B cell (primary cell): Measurements from ENCODE around the gene TOX2. TPM values are rescaled to one million over a fixed set of nuclear protein-coding genes. Genes with fewer than 3 reads are reported as not detected.

ENCODE experiments used
- ATAC-seq: fragments of 200-7000 bp; cut with Tn5 transposase; one replicate; pipeline ENCODE4 v1.10.0; 2021; ENCODE audit warnings: low read depth, mild to moderate bottlenecking, moderate number of reproducible peaks, moderate library complexity
- CTCF ChIA-PET: fragments of 350-600 bp; sonication (Branson Sonifier 250); formaldehyde crosslinking; loops from one replicate; lab custom pipeline; 2021; ENCODE audit warnings: antibody characterized with exemption, inconsistent platforms; lab: Charles Lee
- POLR2A ChIA-PET: fragments of 350-600 bp; sonication (Branson Sonifier 250); formaldehyde crosslinking; loops from one replicate; lab custom pipeline; 2021; ENCODE audit warnings: antibody characterized with exemption; lab: Charles Lee
- DNase-seq: peaks from one replicate; pipeline ENCODE4 v3.0.0; 2013
- H2AFZ ChIP-seq: 2 replicates; pipeline ENCODE4 v1.6.1; 2012; ENCODE audit warnings: mild to moderate bottlenecking, low read depth, low read length; ENCODE audit not compliant: insufficient read depth, poor library complexity, severe bottlenecking
- H3K27ac ChIP-seq, 2 donors: 1 replicate in 1 of 2; 2 replicates in 1 of 2; pipeline ENCODE4 v1.5.1; 2012 to 2013; ENCODE audit warnings: low read length in 2 of 2, mild to moderate bottlenecking in 2 of 2, moderate library complexity in 1 of 2
- H3K27me3 ChIP-seq, 4 experiments: fragments of 200-600 bp in 1 of 4; sonication (generic) in 1 of 4; replicated peaks in 1 of 4; 1 replicate in 2 of 4; 2 replicates in 2 of 4; pipeline versions ENCODE4 v1.6.1 to v1.7.0; 2013 to 2016; ENCODE audit warnings: low read length in 3 of 4, mild to moderate bottlenecking in 2 of 4, mixed read lengths in 1 of 4, moderate library complexity in 1 of 4; ENCODE audit not compliant: insufficient read depth in 4 of 4, control insufficient read depth in 3 of 4; ENCODE audit errors: control extremely low read depth in 1 of 4
- H3K36me3 ChIP-seq, 2 experiments: replicated peaks in 1 of 2; 1 replicate in 1 of 2; 2 replicates in 1 of 2; pipeline versions ENCODE4 v1.6.1 to v1.7.1; 2013; ENCODE audit warnings: low read length in 1 of 2; ENCODE audit not compliant: insufficient read depth in 2 of 2, control insufficient read depth in 1 of 2; ENCODE audit errors: control extremely low read depth in 1 of 2, extremely low read depth in 1 of 2
- H3K4me1 ChIP-seq, 2 donors: fragments of 200-600 bp in 1 of 2; sonication (generic) in 1 of 2; 1 replicate in 1 of 2; 2 replicates in 1 of 2; pipeline versions ENCODE4 v1.5.1 to v1.6.1; 2013 to 2017; ENCODE audit warnings: low read length in 2 of 2; ENCODE audit not compliant: control insufficient read depth in 2 of 2, insufficient read depth in 2 of 2
- H3K4me2 ChIP-seq: replicated peaks from 2 replicates; pipeline ENCODE3; 2012; ENCODE audit warnings: mild to moderate bottlenecking, low read depth, low read length; ENCODE audit not compliant: poor library complexity, severe bottlenecking
- H3K4me3 ChIP-seq, 5 experiments: fragments of 200-600 bp in 1 of 5; sonication (generic) in 1 of 5; 1 replicate in 3 of 5; 2 replicates in 2 of 5; pipeline versions ENCODE4 v1.5.1 to v1.7.0; 2011 to 2016; ENCODE audit warnings: low read length in 4 of 5, mild to moderate bottlenecking in 4 of 5, low read depth in 2 of 5, control low read depth in 1 of 5, moderate library complexity in 1 of 5; ENCODE audit not compliant: insufficient read depth in 1 of 5; ENCODE audit errors: control extremely low read depth in 1 of 5, extremely low read depth in 1 of 5
- H3K79me2 ChIP-seq: fragments of 200-600 bp; sonication (generic); one replicate; pipeline ENCODE4 v1.6.0; 2016; ENCODE audit warnings: low read length; ENCODE audit not compliant: control insufficient read depth, insufficient read depth
- H3K9ac ChIP-seq: fragments of 200-600 bp; sonication (generic); 2 replicates; pipeline ENCODE4 v1.6.1; 2017; ENCODE audit warnings: mild to moderate bottlenecking, low read length, moderate library complexity
- H3K9me3 ChIP-seq, 3 donors: one replicate each; pipeline versions ENCODE4 v1.6.1 to v1.7.1; 2013; ENCODE audit warnings: low read length in 2 of 3; ENCODE audit not compliant: control insufficient read depth in 2 of 3, insufficient read depth in 1 of 3; ENCODE audit errors: control extremely low read depth in 1 of 3
- H4K20me1 ChIP-seq: 2 replicates; pipeline ENCODE4 v1.6.0; 2012; ENCODE audit warnings: mild to moderate bottlenecking, low read length; ENCODE audit not compliant: insufficient read depth, control insufficient read depth, poor library complexity, severe bottlenecking
- H3K27ac Mint-ChIP-seq: one replicate; pipeline ENCODE4 v1.8.0; 2021; ENCODE audit warnings: mixed read lengths
- H3K27me3 Mint-ChIP-seq: one replicate; pipeline ENCODE4 v1.8.0; 2021; ENCODE audit warnings: mixed read lengths
- H3K4me1 Mint-ChIP-seq: one replicate; pipeline ENCODE4 v1.8.0; 2021; ENCODE audit warnings: mixed read lengths
- H3K4me3 Mint-ChIP-seq: one replicate; pipeline ENCODE4 v1.8.0; 2021; ENCODE audit warnings: mixed read lengths
- H3K9me3 Mint-ChIP-seq: one replicate; pipeline ENCODE4 v1.8.0; 2022; ENCODE audit warnings: mixed read lengths; ENCODE audit not compliant: insufficient read depth
- EZH2 ChIP-seq: IDR thresholded peaks from 2 replicates; pipeline ENCODE4 v1.6.1; 2012; ENCODE audit warnings: borderline replicate concordance, low read depth, mild to moderate bottlenecking, moderate library complexity, low read length; ENCODE audit not compliant: insufficient read depth, poor library complexity, severe bottlenecking
- WGBS: methylation state at CpG from one replicate; pipeline ENCODE4 v1.1.5; 2013; ENCODE audit warnings: missing lambda C conversion rate; ENCODE audit not compliant: insufficient coverage; 5-methylcytosine and 5-hydroxymethylcytosine counted together
- intact Hi-C: fragments of 100-400 bp; cut with micrococcal nuclease; formaldehyde crosslinking; loops from one replicate; pipeline ENCODE4 v1.10.0; 2022
- polyA plus RNA-seq: library from polyadenylated mRNA; depleted of rRNA; stranded (reverse); fragments of >200 nt; gene quantifications from 2 replicates; pipeline ENCODE4 v1.2.3, GENCODE V29; 2012
- total RNA-seq, 2 donors: library from RNA; stranded (reverse); fragments of 120-200 nt in 1 of 2; gene quantifications; 1 replicate in 1 of 2; 2 replicates in 1 of 2; pipeline versions ENCODE4 v1.2.3 to v1.2.4, GENCODE V29; 2013 to 2022
- TF ChIP-seq, protein P1 (sequence below): fragments of 200-600 bp; IDR thresholded peaks from one replicate; pipeline ENCODE4 v1.8.0; 2022; ENCODE audit warnings: antibody characterized with exemption, mild to moderate bottlenecking

The TOX2 gene
- total and polyA plus RNA-seq, 2 donors (not counting 1 experiment from before 2014, with no cell fraction given) = 1.2 to 4.1 TPM

- H3K36me3 ChIP-seq = no peaks in the 10 kb centered on the region
- peaks cover 0 to 8% (median 0%) of the 10 kb centered on the region in 3 donors for H3K9me3 ChIP-seq
- no peak overlapping the region for H3K27ac ChIP-seq
- H4K20me1 ChIP-seq = no peaks in the 10 kb centered on the region
- peaks cover 19 to 38% of the 10 kb centered on the region in 2 donors for H3K4me1 ChIP-seq
- ChIA-PET POLR2A (interaction anchor here (0.7 kb wide), 1 partner anchor 186 kb away, joined by 3 read pairs; no protein-coding TSS in a partner anchor), CTCF (no interaction called here)
- H3K9ac ChIP-seq = no peak overlapping the region
- no peak overlapping the region for H2AFZ ChIP-seq
- DNase-seq (no peak), ATAC-seq (no peak)
- Mint-ChIP-seq H3K27ac (no peak overlapping the region), H3K4me3 (no peak overlapping the region), H3K9me3 (no peaks in the 10 kb centered on the region), H3K4me1 (peaks cover 32% of the 10 kb centered on the region), H3K27me3 (peaks cover 4% of the 10 kb centered on the region)
- TF ChIP-seq EZH2 = no peak
- TF ChIP-seq, protein P1, sequence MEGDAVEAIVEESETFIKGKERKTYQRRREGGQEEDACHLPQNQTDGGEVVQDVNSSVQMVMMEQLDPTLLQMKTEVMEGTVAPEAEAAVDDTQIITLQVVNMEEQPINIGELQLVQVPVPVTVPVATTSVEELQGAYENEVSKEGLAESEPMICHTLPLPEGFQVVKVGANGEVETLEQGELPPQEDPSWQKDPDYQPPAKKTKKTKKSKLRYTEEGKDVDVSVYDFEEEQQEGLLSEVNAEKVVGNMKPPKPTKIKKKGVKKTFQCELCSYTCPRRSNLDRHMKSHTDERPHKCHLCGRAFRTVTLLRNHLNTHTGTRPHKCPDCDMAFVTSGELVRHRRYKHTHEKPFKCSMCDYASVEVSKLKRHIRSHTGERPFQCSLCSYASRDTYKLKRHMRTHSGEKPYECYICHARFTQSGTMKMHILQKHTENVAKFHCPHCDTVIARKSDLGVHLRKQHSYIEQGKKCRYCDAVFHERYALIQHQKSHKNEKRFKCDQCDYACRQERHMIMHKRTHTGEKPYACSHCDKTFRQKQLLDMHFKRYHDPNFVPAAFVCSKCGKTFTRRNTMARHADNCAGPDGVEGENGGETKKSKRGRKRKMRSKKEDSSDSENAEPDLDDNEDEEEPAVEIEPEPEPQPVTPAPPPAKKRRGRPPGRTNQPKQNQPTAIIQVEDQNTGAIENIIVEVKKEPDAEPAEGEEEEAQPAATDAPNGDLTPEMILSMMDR = no peak
- intact Hi-C loops = no loop called here
- no peak overlapping the region for H3K4me2 ChIP-seq
- H3K27me3 ChIP-seq = no peaks in the 10 kb centered on the region
- no peak overlapping the region for H3K4me3 ChIP-seq
- 95% methylated on average over 2 of the region's 2 CpGs for WGBS
- H3K79me2 ChIP-seq = no peaks in the 10 kb centered on the region
Measured at GRCh38 chr20:43960231-43960630, 45.6 kb downstream of the TOX2 start.

DNA sequence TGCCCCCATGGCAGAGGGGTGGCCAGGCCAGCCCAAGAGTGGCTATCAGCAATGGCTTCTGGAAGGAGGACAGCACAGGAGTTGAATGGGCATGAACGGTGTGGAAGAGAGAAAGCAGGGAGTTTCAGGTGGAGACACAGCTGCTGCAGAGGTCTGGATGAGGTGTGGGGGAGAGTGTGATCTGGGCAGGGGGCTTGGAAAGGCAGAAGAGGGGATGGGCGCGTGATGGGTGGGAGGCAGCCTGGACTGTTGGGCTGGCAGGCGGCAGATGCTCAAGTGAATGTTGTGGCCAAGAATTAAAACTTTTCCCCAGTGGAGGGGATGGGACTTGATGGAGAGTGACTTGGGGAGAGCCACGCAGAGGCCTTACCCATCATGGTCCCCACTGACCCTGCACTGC lies 46.5 kb downstream of the TOX2 start:
- Mint-ChIP-seq H3K27me3 (peaks cover 4% of the 10 kb centered on the region), H3K9me3 (no peaks in the 10 kb centered on the region), H3K27ac (no peak overlapping the region), H3K4me1 (peaks cover 23% of the 10 kb centered on the region), H3K4me3 (no peak overlapping the region)
- Histone ChIP-seq H4K20me1 (no peaks in the 10 kb centered on the region), H3K36me3 (no peaks in the 10 kb centered on the region), H3K4me3 (no peak overlapping the region), H3K4me1 (peaks cover 13 to 29% of the 10 kb centered on the region in 2 donors), H3K9me3 (peaks cover 0 to 8% (median 0%) of the 10 kb centered on the region in 3 donors), H3K27me3 (no peaks in the 10 kb centered on the region), H3K4me2 (no peak overlapping the region), H3K27ac (no peak overlapping the region), H3K9ac (no peak overlapping the region), H2AFZ (no peak overlapping the region), H3K79me2 (no peaks in the 10 kb centered on the region)
- TF ChIP-seq, protein P1 = no peak
- CTCF ChIA-PET = no interaction called here
- ATAC-seq (no peak), DNase-seq (no peak)
- intact Hi-C loops = no loop called here
- POLR2A ChIA-PET = no interaction called here
- WGBS = 98% methylated on average over 4 of the region's 5 CpGs
